Naive thymus-derived CD4-positive, alpha-beta T cell (primary cell): ENCODE data around the gene PPP5C. TPM values are rescaled to one million over a fixed set of nuclear protein-coding genes. Genes with fewer than 3 reads are reported as not detected.
"Not testable (repeated sequence)": the region's sequence is repeated elsewhere in the genome, so short reads cannot be mapped to it uniquely, and the experiment has no call there.

Source experiments
- ATAC-seq: fragments of 150-1000 bp; cut with Tn5 transposase; 2 replicates; pipeline ENCODE4 v1.10.0; 2021; ENCODE audit warnings: mild to moderate bottlenecking, moderate library complexity
- CTCF ChIA-PET: fragments of 350-600 bp; sonication (Branson Sonifier 250); formaldehyde crosslinking; loops from one replicate; lab custom pipeline; 2021; ENCODE audit warnings: antibody characterized with exemption; lab: Charles Lee
- POLR2A ChIA-PET: fragments of 350-600 bp; sonication (Branson Sonifier 250); formaldehyde crosslinking; loops from one replicate; lab custom pipeline; 2021; ENCODE audit warnings: antibody characterized with exemption, inconsistent platforms; lab: Charles Lee
- DNase-seq, 9 donors: peaks; one replicate each; pipeline versions ENCODE4 v3.0.0 to v3.0.0-alpha.2; 2020 to 2022; ENCODE audit warnings: mixed read lengths in 1 of 9
- H3K27ac ChIP-seq: one replicate; pipeline ENCODE4 v1.7.0; 2013; ENCODE audit warnings: mild to moderate bottlenecking, low read depth, low read length, moderate library complexity
- H3K27me3 ChIP-seq, 2 donors: one replicate each; pipeline ENCODE4 v1.7.0; 2013; ENCODE audit warnings: low read length in 2 of 2, mild to moderate bottlenecking in 2 of 2, moderate library complexity in 2 of 2; ENCODE audit not compliant: control insufficient read depth in 2 of 2, insufficient read depth in 2 of 2
- H3K36me3 ChIP-seq, 3 experiments: 1 replicate in 2 of 3; 2 replicates in 1 of 3; pipeline ENCODE4 v1.7.0; 2013; ENCODE audit warnings: low read length in 3 of 3, mild to moderate bottlenecking in 3 of 3, moderate library complexity in 1 of 3; ENCODE audit not compliant: insufficient read depth in 3 of 3, control insufficient read depth in 2 of 3
- H3K4me1 ChIP-seq, 2 donors: one replicate each; pipeline ENCODE4 v1.7.0; 2013; ENCODE audit warnings: low read length in 2 of 2, mild to moderate bottlenecking in 2 of 2, moderate library complexity in 1 of 2; ENCODE audit not compliant: control insufficient read depth in 2 of 2, insufficient read depth in 2 of 2
- H3K4me3 ChIP-seq: 2 replicates; pipeline ENCODE4 v1.7.0; 2013; ENCODE audit warnings: mild to moderate bottlenecking, low read length
- H3K9me3 ChIP-seq, 3 experiments: 1 replicate in 2 of 3; 2 replicates in 1 of 3; pipeline ENCODE4 v1.7.0; 2013; ENCODE audit warnings: low read length in 3 of 3; ENCODE audit not compliant: control insufficient read depth in 2 of 3
- H3K27ac Mint-ChIP-seq, 9 donors: one replicate each; pipeline ENCODE4 v1.8.0; 2020 to 2022; ENCODE audit warnings: mixed read lengths in 9 of 9, mild to moderate bottlenecking in 8 of 9, moderate library complexity in 5 of 9, inconsistent platforms in 2 of 9
- H3K27me3 Mint-ChIP-seq, 5 donors: one replicate each; pipeline ENCODE4 v1.8.0; 2021 to 2022; ENCODE audit warnings: mixed read lengths in 5 of 5, mild to moderate bottlenecking in 1 of 5
- H3K36me3 Mint-ChIP-seq, 5 donors: one replicate each; pipeline ENCODE4 v1.8.0; 2020 to 2022; ENCODE audit warnings: mixed read lengths in 5 of 5, mild to moderate bottlenecking in 3 of 5, inconsistent platforms in 1 of 5
- H3K4me1 Mint-ChIP-seq, 7 donors: one replicate each; pipeline ENCODE4 v1.8.0; 2020 to 2022; ENCODE audit warnings: mixed read lengths in 7 of 7, mild to moderate bottlenecking in 3 of 7, inconsistent platforms in 1 of 7
- H3K4me3 Mint-ChIP-seq, 10 donors: one replicate each; pipeline ENCODE4 v1.8.0; 2020 to 2022; ENCODE audit warnings: mild to moderate bottlenecking in 10 of 10, mixed read lengths in 10 of 10, moderate library complexity in 6 of 10, inconsistent platforms in 2 of 10
- H3K9me3 Mint-ChIP-seq, 11 donors: one replicate each; pipeline ENCODE4 v1.8.0; 2020 to 2022; ENCODE audit warnings: mixed read lengths in 11 of 11, mild to moderate bottlenecking in 4 of 11, inconsistent platforms in 1 of 11, moderate library complexity in 1 of 11
- intact Hi-C, 2 donors: fragments of 100-400 bp; cut with micrococcal nuclease; formaldehyde crosslinking; loops; one replicate each; pipeline ENCODE4 v1.15.1; 2023
- polyA plus RNA-seq, 2 donors: library from polyadenylated mRNA; unstranded; fragments of 300-500 nt; fragmentation: Illumina TruSeq; gene quantifications; one replicate each; pipeline ENCODE4 v1.2.3, GENCODE V29; 2021
- total RNA-seq, 6 experiments: library from RNA in 5 of 6; stranded (reverse) in 5 of 6; gene quantifications; 1 replicate in 5 of 6; 2 replicates in 1 of 6; pipeline ENCODE4 v1.2.3 and lab custom pipeline; 2021 to 2026

Gene PPP5C
- total and polyA plus RNA-seq, 7 experiments from 2014 or later: 17.4 to 107 (median 44.7) TPM

- DNase-seq: no peak
- peaks cover 0 to 3% (median 0%) of the 10 kb centered on the region in 5 donors for H3K27me3 Mint-ChIP-seq
- intact Hi-C loops: loop anchor here (2.0 kb wide), 2 partner anchors 113 to 119 kb away; no protein-coding TSS in a partner anchor
- Histone ChIP-seq H3K27me3 (no peaks in the 10 kb centered on the region), H3K9me3 (no peaks in the 10 kb centered on the region), H3K4me3 (no peak overlapping the region), H3K4me1 (no peaks in the 10 kb centered on the region), H3K36me3 (peaks cover 0 to 40% (median 7%) of the 10 kb centered on the region in 3 experiments), H3K27ac (no peak overlapping the region)
- peaks cover 5 to 17% (median 10%) of the 10 kb centered on the region in 5 donors for H3K36me3 Mint-ChIP-seq
- H3K9me3 Mint-ChIP-seq: peaks cover 0 to 6% (median 0%) of the 10 kb centered on the region in 11 donors
- POLR2A ChIA-PET: interaction anchor here (0.6 kb wide), 1 partner anchor 124 kb away, joined by 4 read pairs; no protein-coding TSS in a partner anchor
- peaks cover 0 to 18% (median 6%) of the 10 kb centered on the region in 7 donors for H3K4me1 Mint-ChIP-seq
- no peak for ATAC-seq
- peak overlapping the region in 1 of 9 donors; percentile 29 for H3K27ac Mint-ChIP-seq
- CTCF ChIA-PET: no interaction called here
- H3K4me3 Mint-ChIP-seq: no peak overlapping the region
Measured at GRCh38 chr19:46393456-46394401, 46.8 kb downstream of the PPP5C start.

GRCh38 chr19:46394402-46394797 lies 47.5 kb downstream of the PPP5C start:
- Mint-ChIP-seq H3K4me1 (peaks cover 0 to 18% (median 6%) of the 10 kb centered on the region in 7 donors), H3K27ac (peak overlapping the region in 4 of 9 donors; percentile 31 to 77 (median 46)), H3K36me3 (peaks cover 3 to 10% (median 7%) of the 10 kb centered on the region in 5 donors), H3K27me3 (peaks cover 0 to 4% (median 2%) of the 10 kb centered on the region in 5 donors), H3K4me3 (no peak overlapping the region), H3K9me3 (peaks cover 0 to 3% (median 0%) of the 10 kb centered on the region in 11 donors)
- ChIA-PET CTCF (interaction anchor here (0.6 to 1.0 kb wide), 5 partner anchors 11 to 545 kb away, joined by 3 to 5 read pairs (median 4); no protein-coding TSS in a partner anchor), POLR2A (interaction anchor here (0.6 kb wide), 1 partner anchor 63 kb away, joined by 3 read pairs; no protein-coding TSS in a partner anchor)
- no peaks in the 10 kb centered on the region for H3K4me1 ChIP-seq
- H3K27me3 ChIP-seq: no peaks in the 10 kb centered on the region
- intact Hi-C loops: loop anchor here (2.0 kb wide), 2 partner anchors 114 to 118 kb away; no protein-coding TSS in a partner anchor
- peaks cover 0 to 34% (median 7%) of the 10 kb centered on the region in 3 experiments for H3K36me3 ChIP-seq
- H3K27ac ChIP-seq: no peak overlapping the region
- H3K9me3 ChIP-seq: no peaks in the 10 kb centered on the region
- no peak for DNase-seq
- H3K4me3 ChIP-seq: no peak overlapping the region
- ATAC-seq: no peak

GRCh38 chr19:46397801-46398479 lies 51.1 kb downstream of the PPP5C start:
- H3K4me3 ChIP-seq, H3K4me1 ChIP-seq, H3K4me3 Mint-ChIP-seq, H3K36me3 Mint-ChIP-seq, H3K27ac Mint-ChIP-seq, H3K27ac ChIP-seq, POLR2A ChIA-PET, H3K27me3 ChIP-seq, H3K9me3 Mint-ChIP-seq, DNase-seq, H3K9me3 ChIP-seq, intact Hi-C loops, H3K36me3 ChIP-seq, ATAC-seq: not testable (repeated sequence)
- peaks cover 0 to 12% (median 9%) of the 10 kb centered on the region in 7 donors for H3K4me1 Mint-ChIP-seq
- CTCF ChIA-PET: interaction anchor here (0.9 to 1.3 kb wide), 3 partner anchors 90 to 141 kb away, joined by 3 to 6 read pairs (median 3); no protein-coding TSS in a partner anchor
- peaks cover 13 to 21% (median 18%) of the 10 kb centered on the region in 5 donors for H3K27me3 Mint-ChIP-seq

GRCh38 chr19:46402725-46403124 lies 55.8 kb downstream of the PPP5C start:
- Histone ChIP-seq H3K27me3 (peaks cover 0 to 15% of the 10 kb centered on the region in 2 donors), H3K36me3 (no peaks in the 10 kb centered on the region), H3K9me3 (no peaks in the 10 kb centered on the region), H3K27ac (no peak overlapping the region), H3K4me1 (peaks cover 0 to 15% of the 10 kb centered on the region in 2 donors), H3K4me3 (no peak overlapping the region)
- DNase-seq (no peak), ATAC-seq (no peak)
- Mint-ChIP-seq H3K27ac (peak overlapping the region in 1 of 9 donors; percentile 43), H3K4me1 (peaks cover 10 to 21% (median 18%) of the 10 kb centered on the region in 7 donors), H3K36me3 (no peaks in the 10 kb centered on the region), H3K27me3 (peaks cover 40 to 65% (median 46%) of the 10 kb centered on the region in 5 donors), H3K9me3 (peaks cover 0 to 5% (median 0%) of the 10 kb centered on the region in 11 donors), H3K4me3 (no peak overlapping the region)
- intact Hi-C loops: loop anchor here (1.0 to 10.0 kb wide), 3 partner anchors 85 to 262 kb away; partner anchors contain the start of gene DACT3 (in 1 of the 2)
- CTCF ChIA-PET: interaction anchor here (0.7 to 3.1 kb wide), 5 partner anchors 85 to 157 kb away, joined by 3 to 10 read pairs (median 3); no protein-coding TSS in a partner anchor
- POLR2A ChIA-PET: no interaction called here

- Mint-ChIP-seq H3K4me1 (peaks cover 10 to 30% (median 21%) of the 10 kb centered on the region in 7 donors), H3K27ac (peak overlapping the region in 2 of 9 donors; percentile 42 to 74), H3K9me3 (peaks cover 0 to 5% (median 0%) of the 10 kb centered on the region in 11 donors), H3K27me3 (peaks cover 49 to 76% (median 57%) of the 10 kb centered on the region in 5 donors), H3K4me3 (peak overlapping the region; percentile 34 to 94 (median 74)), H3K36me3 (no peaks in the 10 kb centered on the region)
- ATAC-seq (peak; percentile 22), DNase-seq (no peak)
- no peaks in the 10 kb centered on the region for H3K36me3 ChIP-seq
- H3K27ac ChIP-seq: no peak overlapping the region
- peaks cover 0 to 15% of the 10 kb centered on the region in 2 donors for H3K4me1 ChIP-seq
- H3K4me3 ChIP-seq: peak overlapping the region; percentile 2
- POLR2A ChIA-PET: no interaction called here
- H3K9me3 ChIP-seq: no peaks in the 10 kb centered on the region
- intact Hi-C loops: loop anchor here in 1 of 2 donors (10.0 kb wide), 1 partner anchor 261 kb away; the partner anchor contains the start of gene DACT3
- peaks cover 0 to 15% of the 10 kb centered on the region in 2 donors for H3K27me3 ChIP-seq
- CTCF ChIA-PET: interaction anchor here (3.1 kb wide), 1 partner anchor 84 kb away, joined by 10 read pairs; no protein-coding TSS in a partner anchor
Measured at GRCh38 chr19:46404055-46404752, 57.3 kb downstream of the PPP5C start.
